GM04504 (cell line): ENCODE results near the gene ADK.
"Not testable (repeated sequence)": the region's sequence is repeated elsewhere in the genome, so short reads cannot be mapped to it uniquely, and the experiment has no call there.

ENCODE experiments used
- DNase-seq: peaks from one replicate; pipeline ENCODE4 v3.0.0-alpha.2; 2012; ENCODE audit warnings: low read depth

ADK gene

GRCh38 chr10:74150990-74151878 lies at the start of gene ADK:
ADK (plus strand) TSS chr10:74151221; CDS start chr10:74151279, 58 bp downstream.
- peak; percentile 94 for DNase-seq

- DNase-seq: no peak
Measured at GRCh38 chr10:74103560-74104258, 47.3 kb upstream of the ADK start.

DNA sequence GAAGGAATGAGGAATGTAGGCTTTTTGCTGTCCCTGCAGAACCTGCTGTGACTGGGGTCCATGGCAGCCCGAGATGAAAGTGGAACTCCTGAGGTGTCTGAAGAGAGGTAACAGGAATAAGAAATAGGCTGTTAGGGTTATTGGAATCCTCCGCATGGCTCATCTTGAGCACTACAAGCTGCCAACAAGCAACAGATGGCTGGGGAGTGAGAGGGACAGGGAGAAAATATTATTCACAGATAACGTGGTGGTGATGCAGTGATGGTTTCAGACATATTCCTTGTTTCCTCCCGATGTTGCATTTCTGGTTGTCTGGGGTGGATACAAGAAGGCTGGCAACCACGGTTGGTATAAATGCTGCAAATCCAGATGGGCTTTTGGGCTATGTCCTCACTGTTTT lies 46.5 kb upstream of the ADK start:
- no peak for DNase-seq

- DNase-seq: no peak
Measured at GRCh38 chr10:74104996-74105395, 46.0 kb upstream of the ADK start.

GRCh38 chr10:74107391-74107790 lies 43.6 kb upstream of the ADK start:
- no peak for DNase-seq

GRCh38 chr10:74109452-74109851 lies 41.6 kb upstream of the ADK start:
- DNase-seq: no peak

DNA sequence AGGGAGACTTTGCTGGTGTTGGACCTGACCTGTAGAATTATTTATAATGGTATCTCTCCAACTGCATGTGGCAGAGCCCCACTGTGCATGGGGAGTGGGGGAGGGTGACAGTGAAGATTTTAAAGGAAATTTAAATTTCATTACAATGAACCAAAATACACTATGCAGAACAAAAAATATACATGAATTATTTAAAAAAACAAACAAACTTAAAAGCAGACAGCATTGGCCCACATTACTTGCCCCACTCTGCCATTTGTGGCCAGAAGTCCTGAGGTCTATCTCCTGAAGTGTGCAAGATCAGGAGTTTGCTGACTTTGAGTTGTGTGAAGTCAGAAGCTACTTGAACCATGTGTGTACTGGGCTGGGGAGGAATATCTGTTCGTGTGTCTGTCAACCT lies 40.9 kb upstream of the ADK start:
- DNase-seq: no peak

DNA sequence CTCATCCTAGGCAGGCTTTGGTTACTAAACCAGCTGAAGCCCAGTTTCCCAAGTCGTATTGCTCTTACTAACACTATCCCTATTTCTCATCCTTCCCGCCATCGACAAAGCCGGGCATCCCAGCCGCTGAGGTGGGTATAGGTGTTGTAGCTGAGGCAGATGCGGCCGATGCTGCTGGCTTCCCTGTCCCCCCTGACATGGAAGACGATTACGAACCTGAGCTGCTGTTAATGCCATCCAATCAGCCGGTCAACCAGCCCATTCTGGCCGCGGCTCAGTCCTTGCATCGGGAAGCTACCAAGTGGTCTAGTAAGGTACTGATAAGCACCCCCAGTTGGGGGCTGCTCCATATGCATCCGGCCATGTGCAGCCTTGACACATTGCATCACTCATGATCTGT lies 39.2 kb upstream of the ADK start:
- no peak for DNase-seq

- peak; percentile 3 for DNase-seq
Measured at GRCh38 chr10:74113546-74113945, 37.5 kb upstream of the ADK start.

DNA sequence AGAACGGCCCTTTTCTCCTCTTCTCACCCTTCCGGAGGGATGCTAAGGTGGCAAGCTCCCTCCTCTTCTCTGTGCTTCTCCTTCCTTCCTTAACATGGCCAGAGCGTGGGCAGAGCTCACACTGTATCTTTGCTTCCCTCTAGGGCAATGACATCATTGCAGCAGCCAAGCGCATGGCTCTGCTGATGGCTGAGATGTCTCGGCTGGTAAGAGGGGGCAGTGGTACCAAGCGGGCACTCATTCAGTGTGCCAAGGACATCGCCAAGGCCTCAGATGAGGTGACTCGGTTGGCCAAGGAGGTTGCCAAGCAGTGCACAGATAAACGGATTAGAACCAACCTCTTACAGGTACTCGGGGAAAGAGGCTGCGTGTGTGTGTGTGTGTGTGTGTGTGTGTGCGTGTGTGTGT lies 37.0 kb upstream of the ADK start:
- DNase-seq: no peak

DNA sequence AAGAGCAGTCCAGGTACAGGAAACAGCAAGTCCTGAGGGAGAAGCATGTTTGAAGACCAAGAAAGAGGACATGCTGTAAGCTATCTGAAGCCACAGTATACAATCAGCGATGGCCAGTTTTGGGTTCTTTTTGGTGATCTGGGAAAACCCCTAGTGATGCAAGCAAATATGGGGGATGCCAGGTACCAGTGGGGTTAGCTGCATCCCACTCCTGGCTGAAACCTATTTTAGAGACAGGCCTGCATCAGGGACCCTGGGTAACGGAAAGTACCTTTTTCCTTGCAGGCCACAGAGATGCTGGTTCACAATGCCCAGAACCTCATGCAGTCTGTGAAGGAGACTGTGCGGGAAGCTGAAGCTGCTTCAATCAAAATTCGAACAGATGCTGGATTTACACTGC lies 33.3 kb upstream of the ADK start:
- no peak for DNase-seq

DNA sequence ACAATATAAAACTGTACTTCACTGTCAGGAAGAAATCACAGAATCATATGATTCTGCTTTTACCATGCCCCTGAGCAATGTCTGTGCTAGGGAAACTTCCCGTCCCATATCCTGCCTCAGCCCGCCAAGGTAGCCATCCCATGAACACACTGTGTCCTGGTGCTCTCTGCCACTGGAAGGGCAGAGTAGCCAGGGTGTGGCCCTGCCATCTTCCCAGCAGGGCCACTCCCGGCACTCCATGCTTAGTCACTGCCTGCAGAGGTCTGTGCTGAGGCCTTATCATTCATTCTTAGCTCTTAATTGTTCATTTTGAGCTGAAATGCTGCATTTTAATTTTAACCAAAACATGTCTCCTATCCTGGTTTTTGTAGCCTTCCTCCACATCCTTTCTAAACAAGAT lies 32.2 kb upstream of the ADK start:
- peak; percentile 3 for DNase-seq

DNA sequence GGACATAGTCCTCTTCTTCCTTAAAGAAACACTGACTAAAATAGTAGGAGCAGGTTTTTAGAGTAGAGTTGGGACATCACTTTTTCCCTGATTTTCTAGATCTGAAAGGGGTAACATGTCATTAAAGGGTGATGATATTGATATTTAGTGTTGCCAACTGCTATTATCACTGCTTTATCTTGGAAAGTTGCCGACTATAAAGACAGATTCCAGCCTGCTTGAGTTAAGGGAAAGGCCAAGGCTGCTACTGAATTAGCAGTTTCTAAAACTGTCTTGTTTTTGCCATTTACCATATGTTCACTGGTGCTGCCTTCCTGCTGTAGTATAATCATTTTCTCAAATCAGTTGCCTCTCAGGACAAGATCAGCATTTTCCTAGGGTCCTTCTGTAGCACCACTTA lies 30.1 kb upstream of the ADK start:
- DNase-seq: no peak

DNA sequence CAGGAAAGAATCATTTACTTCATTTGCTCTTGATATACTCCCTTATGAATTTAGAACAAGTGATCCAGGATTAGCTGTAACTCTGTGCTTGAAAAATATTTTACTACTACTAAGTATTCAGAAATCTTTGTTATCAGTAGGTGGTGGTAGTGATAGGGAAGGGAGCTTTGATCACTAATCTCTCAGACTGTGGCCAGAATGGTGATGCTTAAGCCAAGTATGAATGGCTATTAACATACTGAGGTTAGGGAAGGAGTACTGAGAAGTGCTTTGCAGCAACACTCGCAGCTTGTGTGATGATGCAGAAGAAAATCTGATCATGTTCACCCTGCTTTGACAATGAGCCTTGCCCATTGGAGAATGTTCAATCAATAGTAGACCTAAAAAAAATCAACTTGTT lies 29.7 kb upstream of the ADK start:
- no peak for DNase-seq

GRCh38 chr10:74122060-74122459 lies 29.0 kb upstream of the ADK start:
- DNase-seq: no peak

GRCh38 chr10:74123081-74123480 lies 27.9 kb upstream of the ADK start:
- no peak for DNase-seq

GRCh38 chr10:74133923-74134820 lies 16.8 kb upstream of the ADK start:
- DNase-seq: no peak

GRCh38 chr10:74135452-74135851 lies 15.6 kb upstream of the ADK start:
- DNase-seq: no peak

GRCh38 chr10:74137992-74138391 lies 13.0 kb upstream of the ADK start:
- no peak for DNase-seq

- DNase-seq: not testable (repeated sequence)
Measured at GRCh38 chr10:74138596-74138995, 12.4 kb upstream of the ADK start.

DNA sequence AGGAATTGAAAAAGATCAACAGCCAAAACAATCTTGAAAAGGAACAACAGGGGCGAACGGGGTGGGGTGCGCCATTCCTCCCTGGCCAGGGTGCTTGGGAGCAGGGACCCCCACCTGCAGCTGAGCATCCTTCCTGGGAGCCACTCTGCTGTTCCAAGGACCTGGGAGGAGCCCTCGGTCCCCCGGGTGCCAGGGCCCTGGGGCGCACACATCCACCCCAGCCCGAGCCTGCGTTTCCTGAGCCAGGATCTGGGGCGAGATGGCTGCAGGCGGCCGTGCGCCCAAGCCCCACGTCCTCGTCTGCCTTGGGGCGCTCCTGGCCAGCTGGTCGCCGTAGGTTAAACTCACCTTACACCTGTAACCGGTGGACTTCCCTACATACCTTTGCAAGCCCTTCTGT lies 11.0 kb upstream of the ADK start:
- DNase-seq: no peak

DNA sequence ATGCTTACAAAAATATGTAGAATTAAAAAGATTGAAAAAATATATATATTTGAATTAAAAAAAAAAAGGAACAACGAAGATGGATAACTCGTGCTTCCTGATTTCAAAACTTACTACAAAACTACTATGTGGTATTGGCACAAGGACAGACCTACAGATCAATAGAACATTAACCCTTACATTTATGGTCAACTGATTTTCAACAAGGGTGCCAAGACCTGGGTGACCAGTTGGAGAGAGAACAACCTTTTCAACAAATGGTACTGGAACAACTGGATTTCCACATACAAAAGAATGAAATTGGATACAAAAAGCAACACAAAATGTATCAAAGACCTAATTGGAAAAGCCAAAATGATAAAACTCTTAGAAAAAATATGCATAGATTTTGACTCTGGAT lies 10.5 kb upstream of the ADK start:
- DNase-seq: no peak
